HPDE6-E6E7 (cell line): ENCODE data around the gene C10orf71.

Experiments
- DNase-seq: peaks from one replicate; pipeline ENCODE4 v3.0.0; 2011; ENCODE audit warnings: missing footprints; ENCODE audit errors: extremely low spot score

Gene C10orf71

DNA sequence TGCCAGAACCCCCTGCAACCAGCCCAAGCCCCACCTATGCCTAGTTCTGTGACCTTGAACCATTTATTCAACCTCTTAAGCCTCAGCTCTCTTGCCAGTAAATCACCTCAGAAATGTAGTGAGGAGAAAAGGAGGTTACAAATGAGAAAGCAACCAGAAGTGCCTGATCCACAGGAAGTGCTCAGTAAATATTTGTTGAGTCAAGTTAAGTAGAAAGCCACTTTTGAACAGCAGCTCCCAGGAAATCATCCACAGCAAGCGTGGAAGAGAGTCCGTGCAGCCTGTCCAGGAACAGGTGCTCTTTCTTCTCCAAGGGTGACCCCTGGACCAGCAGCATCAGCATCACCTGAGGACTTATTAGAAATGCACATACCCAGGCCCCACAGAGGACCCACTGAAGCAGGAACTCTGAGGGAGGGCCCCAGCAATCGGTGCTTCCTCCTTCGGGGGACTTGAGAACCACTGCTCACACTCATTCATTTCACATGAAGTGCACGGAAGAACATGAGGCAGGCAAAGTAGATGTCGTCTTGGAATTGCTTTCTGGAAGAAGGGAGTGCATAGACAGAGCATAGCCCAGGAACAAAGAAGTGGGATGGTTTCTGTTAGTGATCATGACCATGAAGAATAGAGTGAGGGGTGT, 6.3 kb upstream of the C10orf71 start:
- DNase-seq = no peak

DNA sequence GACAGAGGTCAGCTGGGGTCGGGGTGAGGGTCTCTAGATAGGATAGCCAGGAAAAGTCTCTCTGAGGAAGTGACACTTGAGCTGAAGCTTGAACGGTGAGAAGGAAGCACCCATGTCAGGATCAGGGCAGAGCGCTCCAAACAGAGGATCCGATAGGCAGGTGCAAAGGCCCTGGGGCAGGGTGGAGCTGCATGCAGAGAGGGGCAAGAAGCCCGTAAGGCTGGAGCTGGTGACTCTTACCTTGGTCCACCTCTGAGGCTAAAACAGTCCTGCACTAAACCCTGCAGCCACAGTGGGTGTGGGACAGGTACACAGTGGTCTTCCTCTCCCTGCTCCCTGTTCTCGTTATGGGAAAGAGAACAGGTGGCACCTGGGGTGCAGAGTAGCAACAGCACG, 5.8 kb upstream of the C10orf71 start:
- DNase-seq = no peak

DNA sequence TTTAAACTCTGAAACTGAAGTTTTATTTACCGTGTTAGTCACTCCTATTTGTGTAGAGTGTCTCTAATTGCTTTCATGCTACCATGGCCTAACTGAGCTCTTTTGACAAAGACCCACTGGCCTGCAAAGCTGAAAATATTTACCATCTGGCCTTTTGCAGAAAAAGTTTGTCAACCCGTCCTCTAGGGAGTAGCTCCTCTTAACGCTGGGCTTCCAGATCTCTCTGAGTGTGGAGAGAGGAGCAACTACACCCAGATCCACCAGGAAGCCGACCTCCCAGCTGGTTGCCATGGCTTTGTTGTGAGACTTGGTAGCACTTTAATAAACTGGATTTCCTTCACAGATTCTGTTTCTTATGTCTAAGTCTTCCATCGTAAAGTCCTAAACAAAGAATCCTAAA, 4.2 kb upstream of the C10orf71 start:
- DNase-seq = no peak

DNA sequence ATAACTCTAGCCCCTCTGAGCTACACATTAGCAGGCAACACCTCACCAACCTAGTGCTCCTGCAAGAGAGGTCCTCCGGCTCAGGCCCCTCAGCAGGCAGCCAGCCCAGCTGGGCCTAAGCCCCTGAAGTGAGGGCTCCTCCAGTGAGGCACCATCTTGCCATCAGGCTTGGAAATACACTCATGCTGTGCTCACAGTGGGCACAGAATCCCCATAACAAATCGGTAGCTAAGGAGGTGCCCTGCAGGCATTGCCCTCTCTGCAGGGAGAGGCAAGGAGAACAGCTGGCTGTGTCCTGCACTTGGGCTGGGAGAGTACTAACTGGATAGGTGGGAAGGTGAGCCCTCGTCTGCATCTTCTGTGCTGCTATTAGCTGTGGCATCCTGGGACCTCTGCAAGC, 3.7 kb upstream of the C10orf71 start:
- no peak for DNase-seq

DNA sequence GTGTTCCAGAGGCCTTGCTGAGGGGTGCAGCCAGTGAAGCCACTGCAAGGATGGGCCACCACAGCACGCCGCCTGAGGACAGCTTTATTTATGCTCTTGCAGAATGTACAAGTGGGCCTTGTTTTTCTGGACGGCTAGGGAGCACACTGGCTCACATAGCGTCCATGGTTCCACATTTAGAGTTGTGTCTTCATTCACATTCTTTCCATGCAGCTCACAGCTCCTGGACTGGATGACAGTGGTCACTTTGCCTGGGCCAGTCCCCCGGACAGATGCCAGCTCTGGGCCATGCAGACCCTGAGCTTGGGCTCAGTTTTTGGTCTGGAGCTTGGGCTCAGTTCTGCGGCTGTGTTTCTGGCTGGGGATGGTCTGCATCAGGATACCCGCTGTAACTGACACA, 2.6 kb upstream of the C10orf71 start:
- no peak for DNase-seq

DNA sequence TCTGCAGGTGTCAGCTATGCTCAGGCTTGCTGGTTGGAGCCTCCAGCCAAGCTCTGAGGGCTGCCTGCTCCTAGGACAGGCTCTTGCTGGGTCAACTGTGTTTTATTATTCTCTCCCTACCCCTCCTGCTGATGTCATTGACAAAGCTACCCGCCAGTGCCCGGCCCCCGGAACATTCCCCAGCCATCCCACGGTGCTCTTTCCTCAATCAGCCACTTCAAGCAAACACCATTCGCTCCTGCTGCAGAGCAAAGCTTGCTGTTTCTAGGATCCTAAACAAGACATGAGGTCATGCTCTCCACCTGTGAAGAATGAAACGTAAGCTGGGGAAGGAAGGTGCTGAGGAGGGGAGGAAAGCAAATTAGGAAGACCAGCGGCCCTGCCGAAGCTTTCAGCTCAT, 2.1 kb upstream of the C10orf71 start:
- no peak for DNase-seq

DNA sequence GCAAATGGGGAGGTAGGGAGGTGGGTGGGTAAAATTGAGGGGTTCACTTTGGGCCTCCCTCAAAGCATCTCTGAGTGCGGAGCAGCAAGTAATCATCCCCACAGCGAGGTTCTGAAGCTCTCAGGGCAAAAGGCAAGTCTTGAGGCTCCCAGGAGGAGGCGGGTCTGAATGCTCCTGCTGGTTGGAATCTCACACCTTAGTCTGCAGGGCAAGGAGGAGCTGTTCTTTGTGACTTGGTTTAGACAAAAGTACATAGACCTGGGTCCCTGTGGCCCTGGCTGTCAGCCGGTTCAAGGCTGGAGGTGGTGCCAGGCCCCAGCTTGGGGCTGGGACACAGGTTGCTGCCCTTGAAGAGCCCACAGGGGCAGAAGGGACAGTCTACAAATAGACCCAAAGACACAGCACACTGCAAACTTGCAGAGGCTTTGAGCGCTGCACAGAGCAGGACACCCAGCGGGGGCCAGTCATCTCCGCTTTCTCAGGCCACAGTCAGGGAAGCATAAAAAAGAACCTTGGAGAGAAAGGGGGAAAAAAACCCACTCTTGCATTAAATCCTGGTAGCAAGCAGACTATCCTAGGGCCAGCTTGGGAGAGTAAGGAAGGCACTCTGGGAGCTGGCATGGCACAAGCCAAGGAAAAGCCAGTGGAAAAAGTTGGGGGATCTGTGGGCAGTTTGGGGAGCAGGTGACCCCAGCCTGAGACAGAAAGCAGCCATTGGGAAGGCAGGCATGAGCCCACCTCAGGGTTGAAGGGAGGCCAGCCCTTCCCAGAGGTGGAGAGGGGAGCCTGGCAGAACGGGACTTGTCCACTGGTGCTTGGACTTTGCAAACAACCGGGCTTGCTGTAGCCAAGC, 926 bp upstream of the C10orf71 start:
- no peak for DNase-seq

DNA sequence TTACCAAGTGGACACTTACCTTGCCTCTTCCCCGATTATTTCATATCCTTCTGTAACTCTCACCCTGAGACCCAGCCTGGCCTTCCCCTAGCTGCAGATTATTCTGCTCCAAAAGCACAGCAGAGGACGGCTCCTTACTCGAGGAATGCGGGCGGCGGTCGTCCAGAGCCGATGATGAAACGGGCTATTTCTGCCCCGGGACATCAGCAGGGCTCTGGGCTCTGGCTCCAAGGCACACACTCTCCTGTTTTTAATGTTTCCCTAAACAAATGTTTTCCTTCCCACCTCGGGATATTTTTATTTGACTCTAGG, 343 bp upstream of the C10orf71 start:
- DNase-seq = no peak

DNA sequence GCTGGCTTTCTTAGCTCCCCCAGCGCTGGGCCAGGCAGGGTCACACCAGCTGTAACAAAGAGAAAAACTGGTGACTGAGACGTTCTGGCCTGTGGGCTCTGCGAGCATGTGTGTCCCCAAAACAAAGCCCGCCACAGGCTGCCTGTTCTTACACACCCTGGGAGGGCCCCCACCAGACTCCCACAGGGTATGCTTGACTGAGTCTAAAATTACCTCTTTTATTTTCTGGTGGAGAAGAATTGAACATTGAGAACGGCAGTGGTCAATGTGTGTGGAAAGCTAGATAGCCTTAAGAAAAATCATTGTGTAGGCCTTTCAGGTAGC, 808 bp downstream of the C10orf71 start:
- no peak for DNase-seq

DNA sequence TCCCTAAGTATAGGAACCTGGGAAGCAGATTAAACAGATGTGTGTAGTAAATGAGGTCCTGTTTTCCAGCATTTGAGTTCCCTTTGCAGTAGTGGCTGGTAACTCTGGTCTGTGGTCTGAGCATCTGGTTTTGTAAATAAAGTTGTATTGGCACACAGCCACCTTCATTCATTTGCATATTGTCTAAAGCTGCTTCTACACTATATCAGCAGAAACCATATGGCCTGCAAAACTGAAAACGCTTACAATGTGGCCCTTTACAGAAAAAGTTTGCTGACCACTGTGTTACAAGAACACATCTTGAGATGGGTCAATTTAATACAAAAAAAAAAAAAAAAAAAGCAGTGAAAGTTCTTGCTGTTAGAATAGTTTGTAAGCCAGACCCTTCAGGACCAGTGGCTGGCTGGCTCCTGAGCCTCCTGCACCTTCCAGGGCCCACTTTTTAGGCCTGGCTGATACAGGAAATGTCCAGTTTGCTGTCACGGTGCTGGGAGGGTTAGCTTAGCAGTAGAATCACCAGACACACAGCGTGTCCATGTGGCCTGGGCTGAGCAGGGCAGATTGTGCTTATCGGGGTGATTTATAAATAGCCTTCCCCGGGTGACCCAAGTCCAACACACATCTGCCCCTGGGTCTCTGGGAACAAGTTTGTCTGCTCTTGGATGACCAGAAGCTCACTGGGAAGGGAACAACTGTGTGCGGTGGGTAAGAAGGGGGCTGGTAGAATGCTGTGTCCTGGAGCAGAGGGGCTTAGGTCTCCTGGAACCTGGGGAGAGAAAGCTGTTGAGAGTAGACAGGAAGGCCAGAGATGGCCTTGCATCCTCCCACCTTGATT, 1.4 kb downstream of the C10orf71 start:
- DNase-seq = no peak

DNA sequence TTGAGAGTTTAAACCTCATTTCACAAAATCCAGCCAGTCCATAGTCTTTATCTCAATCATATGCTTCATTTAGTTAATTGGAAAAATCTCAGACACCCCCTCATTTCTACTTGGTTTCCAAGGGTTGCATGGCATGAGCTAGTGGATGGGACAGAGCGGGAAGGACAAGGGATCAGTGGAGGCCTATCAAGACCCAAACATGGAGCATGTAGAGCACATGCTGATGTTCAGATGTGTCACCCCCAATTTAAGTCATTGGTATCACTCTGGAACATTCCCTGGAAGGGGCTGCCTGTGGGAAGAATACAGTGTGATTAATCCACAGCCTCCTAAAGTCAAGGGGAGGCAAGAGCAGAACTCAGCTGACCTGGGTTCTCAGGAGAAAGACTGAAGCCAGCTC, 2.3 kb downstream of the C10orf71 start:
- no peak for DNase-seq

DNA sequence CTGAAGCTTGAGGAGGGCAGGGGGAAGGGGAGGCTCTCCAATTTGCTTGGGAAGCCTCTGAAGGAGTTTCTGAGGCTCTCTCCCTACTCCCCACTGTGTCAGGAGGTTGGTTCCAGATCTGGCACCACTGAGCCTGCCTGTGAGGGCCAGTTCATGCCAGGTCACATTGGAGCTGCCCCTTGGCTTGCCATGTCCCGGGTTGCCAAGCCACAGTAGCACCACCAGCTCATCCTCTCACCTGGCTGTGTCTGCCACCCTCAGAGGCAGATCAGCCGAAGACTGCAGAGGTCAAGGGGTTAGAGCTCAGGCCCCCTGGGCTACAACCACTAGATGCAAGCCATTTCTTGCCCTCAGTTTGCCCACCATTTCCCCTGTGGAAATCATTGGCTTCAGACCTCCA, 3.1 kb downstream of the C10orf71 start:
- no peak for DNase-seq

DNA sequence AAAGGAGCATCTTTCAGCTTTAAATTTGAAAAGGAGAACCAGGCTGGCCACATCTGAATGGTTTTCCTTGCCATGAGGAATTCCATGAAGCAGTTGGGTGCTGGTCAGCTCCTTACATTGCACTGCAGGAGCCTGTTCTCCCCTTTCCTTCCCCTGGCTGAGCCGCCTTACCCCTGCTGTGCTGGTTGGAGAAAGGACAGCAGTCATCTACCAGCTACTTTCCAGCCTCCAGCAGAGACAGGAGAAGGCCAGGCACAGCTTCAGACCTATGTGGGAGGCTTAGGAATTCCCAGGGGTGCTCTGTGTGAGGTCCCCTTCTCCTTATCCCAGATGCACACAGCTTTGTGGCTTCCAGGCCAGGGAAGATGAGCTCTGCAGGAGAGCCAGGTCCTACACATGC, 4.7 kb downstream of the C10orf71 start:
- DNase-seq = no peak

DNA sequence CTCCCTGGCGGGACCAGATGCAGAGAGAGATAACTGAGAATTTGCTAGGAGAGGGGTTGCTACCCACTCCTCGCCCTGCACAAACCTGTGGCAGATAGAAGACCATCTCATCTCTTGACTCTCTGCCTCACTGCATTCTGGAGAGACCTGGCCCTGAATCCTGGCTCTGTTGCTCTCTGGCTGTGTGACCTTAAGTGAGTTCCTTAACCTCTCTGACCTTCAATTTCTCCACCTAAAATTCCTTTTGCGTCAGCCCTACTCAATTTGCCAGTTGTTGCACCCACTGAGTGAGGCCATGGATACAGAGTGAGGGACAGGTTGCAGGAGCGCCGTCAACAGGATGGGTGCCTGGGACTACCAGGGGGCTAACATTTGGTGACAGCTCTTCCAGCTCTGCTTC, 5.2 kb downstream of the C10orf71 start:
- no peak for DNase-seq

DNA sequence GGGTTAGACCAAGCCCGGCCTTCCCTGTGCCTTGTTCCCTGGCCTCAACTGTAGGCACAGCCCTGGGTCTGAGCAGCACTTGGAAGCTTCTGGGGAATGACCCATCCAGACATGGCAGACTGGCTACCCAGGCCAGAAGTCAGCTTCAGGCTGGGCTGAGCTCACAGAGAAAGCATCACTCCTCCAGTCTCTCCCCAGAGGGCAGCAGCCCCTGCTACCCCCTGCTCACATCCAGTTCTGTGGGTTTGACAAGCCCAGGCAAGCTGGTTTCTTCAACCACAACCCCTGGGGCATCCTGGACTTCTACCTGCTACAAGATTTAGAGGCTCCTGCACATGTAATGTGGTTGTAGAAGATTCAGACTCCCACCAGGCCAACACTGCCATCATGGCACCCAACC, 9.0 kb downstream of the C10orf71 start:
- no peak for DNase-seq

DNA sequence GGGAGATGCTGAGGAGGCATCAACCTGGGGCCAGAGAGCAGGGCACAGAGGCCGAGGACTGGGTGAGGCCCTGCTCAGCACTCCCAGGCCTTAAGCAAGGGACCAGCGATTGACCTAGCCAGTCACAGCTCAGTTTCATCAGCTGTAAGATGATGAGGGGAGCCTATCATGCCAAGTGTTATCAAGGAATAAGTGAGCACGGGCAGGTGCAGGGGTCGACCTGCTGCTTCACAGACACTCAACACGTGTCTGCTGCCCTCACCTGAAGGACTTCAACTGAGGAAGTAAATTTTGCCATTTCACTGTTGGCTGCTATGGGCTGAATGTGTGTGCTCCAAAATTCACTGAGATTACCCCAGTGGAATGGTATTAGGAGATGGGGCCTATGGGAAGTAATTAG, 9.9 kb downstream of the C10orf71 start:
- DNase-seq = no peak

DNA sequence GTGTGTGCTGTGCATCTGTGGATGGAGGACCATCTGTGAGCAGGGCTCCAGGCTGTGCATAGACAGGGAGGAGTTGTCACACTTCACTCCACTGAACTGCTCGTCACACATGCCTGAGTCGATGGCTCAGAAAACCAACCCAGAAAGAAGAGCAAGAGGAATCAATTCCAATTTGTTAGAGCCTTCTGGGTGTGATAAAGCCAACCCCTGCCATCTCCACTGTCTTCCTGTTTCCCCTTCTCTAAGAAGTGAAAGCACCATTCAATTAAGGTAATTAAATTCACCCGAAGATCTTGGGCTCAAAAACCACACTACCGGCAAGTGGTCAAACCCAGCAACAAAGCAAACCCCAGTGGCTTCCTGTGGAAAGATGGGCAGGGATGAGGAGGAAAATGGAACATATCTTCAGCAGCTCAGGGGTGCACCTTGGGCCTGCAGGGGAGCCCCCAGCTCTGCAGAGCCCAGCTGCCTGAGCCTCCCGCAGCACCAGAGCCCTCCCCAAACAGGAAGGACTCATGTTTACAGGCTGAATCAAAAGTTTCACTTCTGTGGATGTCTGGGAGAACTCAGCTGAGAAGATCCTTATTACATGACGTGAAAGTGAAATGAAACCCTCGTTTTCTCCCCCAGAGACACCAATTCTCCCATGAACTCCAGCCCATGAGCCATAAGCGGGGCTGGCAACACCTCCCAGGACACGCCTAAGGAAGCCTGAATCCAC, 10.9 kb downstream of the C10orf71 start:
- no peak for DNase-seq

DNA sequence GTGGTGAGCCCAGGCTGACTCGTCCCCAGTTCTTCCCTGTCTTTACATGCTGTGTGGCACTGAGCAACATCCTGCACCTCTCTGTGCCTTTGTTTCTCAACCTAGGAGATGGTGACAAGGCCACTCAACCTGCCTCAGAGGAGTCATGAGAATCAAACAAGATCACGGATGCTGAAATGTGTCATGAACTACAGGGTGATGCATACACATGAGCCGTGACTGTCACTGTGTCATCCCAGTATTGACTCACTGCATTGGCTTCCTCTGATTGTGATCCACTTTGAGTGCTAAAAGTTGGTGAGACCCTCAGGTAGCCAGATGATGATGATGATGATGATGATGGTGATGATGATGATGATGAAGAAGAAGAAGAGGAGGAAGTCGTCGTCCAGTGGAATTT, 11.5 kb downstream of the C10orf71 start:
- no peak for DNase-seq

DNA sequence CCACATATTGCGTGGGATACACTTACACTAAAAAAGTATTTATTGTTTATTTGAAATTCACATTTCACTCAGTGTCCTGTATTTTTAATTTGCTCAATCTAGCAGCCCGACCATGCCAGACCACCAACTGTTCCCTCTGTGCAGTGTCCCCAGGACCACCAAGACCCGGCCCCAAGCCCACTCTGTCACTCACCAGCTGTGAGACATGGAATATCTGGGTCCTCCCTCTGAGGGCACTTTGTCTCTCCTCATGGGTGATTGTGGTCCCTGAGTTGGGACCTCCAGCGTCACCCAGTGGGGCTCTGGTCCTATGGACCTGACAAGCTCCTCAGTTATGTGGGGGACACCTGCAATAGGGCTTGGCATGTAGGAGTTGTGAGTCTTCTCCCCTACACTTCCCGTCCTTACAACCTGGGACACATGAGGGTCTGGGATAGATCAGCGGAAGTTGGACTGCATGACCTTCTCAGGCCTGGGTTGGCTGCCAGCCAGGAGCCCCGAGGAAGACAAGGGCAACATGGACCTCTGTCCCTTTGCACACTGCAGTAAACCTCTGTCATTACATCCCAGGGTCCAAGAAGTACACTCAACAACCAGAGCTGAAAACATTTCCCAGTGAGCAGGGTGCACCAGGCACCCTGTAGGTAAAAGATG, 12.1 kb downstream of the C10orf71 start:
- DNase-seq = no peak

DNA sequence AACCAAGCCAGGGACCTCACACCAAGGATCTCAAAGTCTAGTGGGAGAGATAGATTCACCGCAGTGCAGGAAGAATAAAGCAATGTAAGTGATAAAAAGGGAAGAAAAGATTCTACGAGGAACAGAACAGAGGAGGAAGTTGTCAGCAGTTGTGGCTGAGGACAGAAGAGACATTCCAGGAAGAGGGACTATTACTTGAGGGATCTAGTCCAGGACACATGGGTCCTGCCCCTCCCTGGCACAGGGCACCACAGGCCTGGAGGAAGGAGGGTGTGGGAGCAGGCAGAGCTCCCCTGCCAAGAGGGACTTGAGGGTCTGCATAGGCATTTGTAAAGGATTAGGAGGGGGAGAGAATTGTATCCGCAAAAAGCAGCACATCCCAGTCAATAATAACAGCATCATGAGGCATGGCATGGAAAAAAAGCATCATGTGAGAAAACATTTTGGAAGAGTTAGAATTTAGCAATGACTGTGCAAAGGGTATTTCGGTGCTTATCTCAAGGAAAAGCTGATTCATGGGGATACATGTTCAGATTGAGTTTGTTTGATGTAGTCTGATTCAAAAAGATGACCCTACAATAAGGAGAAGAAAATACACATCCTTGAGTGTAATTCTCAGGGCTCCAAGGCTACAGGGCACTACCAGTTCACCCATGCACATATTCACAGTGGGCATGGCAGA, 12.7 kb downstream of the C10orf71 start:
- DNase-seq = no peak

DNA sequence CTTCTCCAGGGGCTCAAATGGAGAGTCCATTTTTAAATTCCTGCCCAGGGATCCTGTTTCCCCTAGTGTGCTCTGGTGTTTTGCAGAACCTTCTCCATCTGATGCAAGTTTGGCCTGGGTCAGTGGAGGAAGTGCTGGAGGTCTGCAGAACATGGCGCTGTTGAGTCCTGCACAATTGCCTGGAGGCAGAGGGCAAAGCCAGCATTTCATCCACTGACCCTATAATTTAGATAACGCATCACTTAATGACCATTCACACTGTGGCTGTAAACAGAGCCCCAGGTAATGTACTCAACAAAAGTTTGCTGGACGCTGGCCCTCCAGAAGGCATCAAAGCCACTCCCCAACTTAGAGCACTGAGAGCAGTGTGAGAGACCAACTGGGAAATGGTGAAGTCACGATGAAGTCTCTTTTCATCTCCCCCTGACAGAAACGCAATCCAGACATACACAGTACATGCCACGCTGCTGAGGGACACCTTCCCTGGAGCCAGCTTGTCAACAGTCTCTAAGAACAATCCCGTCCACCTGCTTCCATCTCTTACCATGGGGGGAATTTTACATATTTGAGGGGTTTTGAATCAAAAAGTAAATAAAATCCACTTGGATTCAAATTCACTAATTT, 13.4 kb downstream of the C10orf71 start:
- DNase-seq = no peak
